DOHH2 (cell line): ENCODE results near the gene ADI1.

Experiments
- H3F3A ChIP-seq: fragments of 200-600 bp; sonication (generic), shearing (Covaris generic); 2 replicates; pipeline ENCODE4 v1.6.0; 2016; ENCODE audit warnings: antibody characterized with exemption, mild to moderate bottlenecking; ENCODE audit not compliant: control insufficient read depth, insufficient read depth
- H3K27ac ChIP-seq: fragments of 200-600 bp; sonication (generic); 2 replicates; pipeline ENCODE4 v1.5.1; 2014; ENCODE audit warnings: low read depth, mild to moderate bottlenecking, low read length, moderate library complexity
- H3K27me3 ChIP-seq: fragments of 200-600 bp; sonication (generic); 2 replicates; pipeline ENCODE4 v1.6.1; 2014; ENCODE audit warnings: mild to moderate bottlenecking, low read length, mixed read lengths; ENCODE audit not compliant: control insufficient read depth
- H3K36me3 ChIP-seq: fragments of 200-600 bp; sonication (generic); 2 replicates; pipeline ENCODE4 v1.6.1; 2014; ENCODE audit warnings: mild to moderate bottlenecking, low read length, moderate library complexity, mixed read lengths; ENCODE audit not compliant: control insufficient read depth
- H3K4me1 ChIP-seq: fragments of 200-600 bp; sonication (generic); 2 replicates; pipeline ENCODE4 v1.6.1; 2014; ENCODE audit warnings: mild to moderate bottlenecking, low read length, mixed read lengths; ENCODE audit not compliant: control insufficient read depth
- H3K4me2 ChIP-seq: fragments of 200-600 bp; sonication (generic); 2 replicates; pipeline ENCODE4 v1.6.0; 2014; ENCODE audit warnings: mild to moderate bottlenecking, low read length, moderate library complexity
- H3K4me3 ChIP-seq: fragments of 200-600 bp; sonication (generic); 2 replicates; pipeline ENCODE4 v1.5.1; 2014; ENCODE audit warnings: mild to moderate bottlenecking, low read length, mixed read lengths
- H3K79me2 ChIP-seq: fragments of 200-600 bp; sonication (generic); 2 replicates; pipeline ENCODE4 v1.6.1; 2014; ENCODE audit warnings: mild to moderate bottlenecking, low read length, mixed read lengths; ENCODE audit not compliant: control insufficient read depth
- H3K9me2 ChIP-seq: fragments of 200-600 bp; sonication (generic); replicated peaks from 2 replicates; pipeline ENCODE4 v1.6.1; 2014; ENCODE audit warnings: mild to moderate bottlenecking, low read length, mixed read lengths; ENCODE audit not compliant: control insufficient read depth
- H3K9me3 ChIP-seq: fragments of 200-600 bp; sonication (generic); 2 replicates; pipeline ENCODE4 v1.6.1; 2014; ENCODE audit warnings: antibody characterized with exemption, low read length, mixed read lengths; ENCODE audit not compliant: control insufficient read depth, insufficient read depth
- H4K20me1 ChIP-seq: fragments of 200-600 bp; sonication (generic); 2 replicates; pipeline ENCODE4 v1.6.0; 2014; ENCODE audit warnings: low read depth, mild to moderate bottlenecking, antibody characterized with exemption, low read length, moderate library complexity; ENCODE audit not compliant: control insufficient read depth, insufficient read depth
- EZH2phosphoT487 ChIP-seq: fragments of 200-600 bp; sonication (generic); IDR thresholded peaks from 2 replicates; pipeline ENCODE4 v1.6.1; 2017; ENCODE audit warnings: borderline replicate concordance, mild to moderate bottlenecking, antibody characterized with exemption, low read length, moderate library complexity, mixed read lengths
- TF ChIP-seq, protein P1 (sequence below): fragments of 200-600 bp; sonication (generic); IDR thresholded peaks from one replicate; pipeline ENCODE4 v1.5.1; 2014; ENCODE audit warnings: antibody characterized with exemption, mild to moderate bottlenecking, low read depth, low read length; ENCODE audit not compliant: poor library complexity, severe bottlenecking

ADI1 gene

DNA sequence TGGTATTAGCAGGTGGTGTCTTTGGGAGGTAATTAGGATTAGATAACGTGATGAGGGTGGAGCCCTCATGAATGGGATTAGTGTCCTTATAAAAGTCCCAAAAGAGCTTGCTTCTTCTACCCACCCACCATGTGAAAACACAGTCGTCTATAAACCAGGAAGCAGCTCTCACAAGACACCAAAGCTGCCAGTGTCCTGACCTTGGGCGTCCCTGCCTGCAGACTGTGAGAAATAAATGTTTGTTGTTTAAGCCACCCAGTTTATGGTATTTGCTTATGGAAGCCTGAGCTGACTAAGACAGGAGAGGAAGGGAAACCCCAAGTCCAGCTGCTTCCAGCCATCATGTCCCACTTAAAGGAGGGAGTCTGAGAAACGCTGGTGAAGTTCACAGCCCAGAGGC, 13.6 kb downstream of the ADI1 start:
- Histone ChIP-seq H3K36me3 (peaks cover 20% of the 10 kb centered on the region), H3K9me3 (no peaks in the 10 kb centered on the region), H3F3A (0 out of 2 replicates have a peak, but pooled peaks cover 3% of the 10 kb centered on the region), H3K27ac (no peak overlapping the region), H3K27me3 (no peaks in the 10 kb centered on the region), H3K9me2 (no peaks in the 10 kb centered on the region), H3K4me2 (no peak overlapping the region), H3K4me1 (no peaks in the 10 kb centered on the region), H4K20me1 (no peaks in the 10 kb centered on the region), H3K79me2 (no peaks in the 10 kb centered on the region), H3K4me3 (no peak overlapping the region)
- TF ChIP-seq EZH2phosphoT487, result no peak
- TF ChIP-seq, protein P1, sequence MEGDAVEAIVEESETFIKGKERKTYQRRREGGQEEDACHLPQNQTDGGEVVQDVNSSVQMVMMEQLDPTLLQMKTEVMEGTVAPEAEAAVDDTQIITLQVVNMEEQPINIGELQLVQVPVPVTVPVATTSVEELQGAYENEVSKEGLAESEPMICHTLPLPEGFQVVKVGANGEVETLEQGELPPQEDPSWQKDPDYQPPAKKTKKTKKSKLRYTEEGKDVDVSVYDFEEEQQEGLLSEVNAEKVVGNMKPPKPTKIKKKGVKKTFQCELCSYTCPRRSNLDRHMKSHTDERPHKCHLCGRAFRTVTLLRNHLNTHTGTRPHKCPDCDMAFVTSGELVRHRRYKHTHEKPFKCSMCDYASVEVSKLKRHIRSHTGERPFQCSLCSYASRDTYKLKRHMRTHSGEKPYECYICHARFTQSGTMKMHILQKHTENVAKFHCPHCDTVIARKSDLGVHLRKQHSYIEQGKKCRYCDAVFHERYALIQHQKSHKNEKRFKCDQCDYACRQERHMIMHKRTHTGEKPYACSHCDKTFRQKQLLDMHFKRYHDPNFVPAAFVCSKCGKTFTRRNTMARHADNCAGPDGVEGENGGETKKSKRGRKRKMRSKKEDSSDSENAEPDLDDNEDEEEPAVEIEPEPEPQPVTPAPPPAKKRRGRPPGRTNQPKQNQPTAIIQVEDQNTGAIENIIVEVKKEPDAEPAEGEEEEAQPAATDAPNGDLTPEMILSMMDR, result no peak

DNA sequence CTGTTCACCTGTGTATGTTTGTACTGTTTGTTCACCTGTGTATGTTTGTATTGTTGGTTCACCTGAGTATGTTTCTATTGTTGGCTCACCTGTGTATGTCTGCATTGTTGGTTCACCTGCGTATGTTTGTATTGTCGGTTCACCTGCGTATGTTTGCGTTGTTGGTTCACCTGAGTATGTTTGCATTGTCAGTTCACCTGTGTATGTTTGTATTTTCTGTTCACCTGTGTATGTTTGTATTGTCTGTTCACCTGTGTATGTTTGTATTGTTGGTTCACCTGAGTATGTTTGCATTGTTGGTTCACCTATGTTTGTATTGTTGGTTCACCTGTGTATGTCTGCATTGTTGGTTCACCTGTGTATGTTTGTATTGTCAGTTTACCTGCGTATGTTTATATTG, 14.6 kb downstream of the ADI1 start:
- Histone ChIP-seq H3K4me1 (no peaks in the 10 kb centered on the region), H3K27me3 (no peaks in the 10 kb centered on the region), H3K4me3 (no peak overlapping the region), H3K9me2 (no peaks in the 10 kb centered on the region), H3K79me2 (no peaks in the 10 kb centered on the region), H3K27ac (no peak overlapping the region), H3K36me3 (peaks cover 25% of the 10 kb centered on the region), H3F3A (0 out of 2 replicates have a peak, but pooled peaks cover 3% of the 10 kb centered on the region), H4K20me1 (no peaks in the 10 kb centered on the region), H3K4me2 (no peak overlapping the region), H3K9me3 (no peaks in the 10 kb centered on the region)
- TF ChIP-seq, protein P1, result no peak
- TF ChIP-seq EZH2phosphoT487, result no peak

DNA sequence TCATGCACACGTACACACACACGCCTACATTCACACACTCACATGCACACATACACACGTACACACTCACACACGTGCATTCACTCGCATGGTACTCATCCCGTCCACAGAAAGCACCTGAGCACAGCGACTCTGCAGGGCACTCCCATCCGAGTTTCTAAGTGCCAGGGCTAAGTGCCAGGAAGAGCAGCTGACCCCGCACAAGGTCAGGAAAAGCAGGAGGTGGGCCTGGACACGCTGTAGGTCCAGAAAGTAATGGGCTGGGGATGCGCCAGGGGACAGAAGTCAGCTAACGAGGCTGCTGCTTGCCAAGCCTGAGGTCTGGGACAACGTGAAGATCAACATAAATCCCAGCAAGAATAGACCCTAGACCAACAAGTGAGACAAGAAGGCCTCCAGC, 15.8 kb downstream of the ADI1 start:
- H3K79me2 ChIP-seq, result no peaks in the 10 kb centered on the region
- H3K4me2 ChIP-seq, result no peak overlapping the region
- TF ChIP-seq, protein P1, result no peak
- no peak for TF ChIP-seq EZH2phosphoT487
- H4K20me1 ChIP-seq, result no peaks in the 10 kb centered on the region
- peaks cover 36% of the 10 kb centered on the region for H3K36me3 ChIP-seq
- H3K27me3 ChIP-seq, result no peaks in the 10 kb centered on the region
- no peaks in the 10 kb centered on the region for H3K9me3 ChIP-seq
- no peak overlapping the region for H3K4me3 ChIP-seq
- H3F3A ChIP-seq, result no peaks in the 10 kb centered on the region
- H3K4me1 ChIP-seq, result no peaks in the 10 kb centered on the region
- no peaks in the 10 kb centered on the region for H3K9me2 ChIP-seq
- H3K27ac ChIP-seq, result no peak overlapping the region
